Measurements from ENCODE around the gene ACP3. TPM values are rescaled to one million over a fixed set of nuclear protein-coding genes. Genes with fewer than 3 reads are reported as not detected.
"Not testable (repeated sequence)": the region's sequence is repeated elsewhere in the genome, so short reads cannot be mapped to it uniquely, and the experiment has no call there.

ACP3 gene
- total and polyA plus RNA-seq, 2 donors (not counting 1 experiment from before 2014, with no cell fraction given): 3.5 to 25.3 TPM

DNA sequence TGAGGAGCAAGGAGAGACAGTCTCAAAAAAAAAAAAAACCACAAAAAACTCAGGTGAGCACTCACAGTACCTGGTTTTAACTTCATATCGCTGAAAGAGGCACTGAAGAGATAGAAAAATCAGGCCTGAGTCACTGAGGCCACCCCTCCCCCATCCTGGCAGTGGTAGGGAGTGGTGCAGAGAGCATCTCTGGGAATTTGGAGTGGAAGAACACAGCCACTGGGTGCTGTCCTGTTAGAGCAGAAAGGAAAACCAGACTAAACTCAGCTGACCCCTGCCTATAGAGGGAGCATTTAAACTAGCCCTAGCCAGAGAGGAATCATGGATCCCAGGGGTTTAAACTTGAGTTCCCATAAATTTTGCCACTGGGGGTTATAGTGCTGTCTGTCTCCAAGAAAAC is 77.9 kb downstream of the ACP3 start:
- H3K4me1 ChIP-seq (ENCODE audit: control insufficient read depth, extremely low read depth, insufficient read depth, low read length): no peaks in the 10 kb centered on the region
- TF ChIP-seq, protein P1, sequence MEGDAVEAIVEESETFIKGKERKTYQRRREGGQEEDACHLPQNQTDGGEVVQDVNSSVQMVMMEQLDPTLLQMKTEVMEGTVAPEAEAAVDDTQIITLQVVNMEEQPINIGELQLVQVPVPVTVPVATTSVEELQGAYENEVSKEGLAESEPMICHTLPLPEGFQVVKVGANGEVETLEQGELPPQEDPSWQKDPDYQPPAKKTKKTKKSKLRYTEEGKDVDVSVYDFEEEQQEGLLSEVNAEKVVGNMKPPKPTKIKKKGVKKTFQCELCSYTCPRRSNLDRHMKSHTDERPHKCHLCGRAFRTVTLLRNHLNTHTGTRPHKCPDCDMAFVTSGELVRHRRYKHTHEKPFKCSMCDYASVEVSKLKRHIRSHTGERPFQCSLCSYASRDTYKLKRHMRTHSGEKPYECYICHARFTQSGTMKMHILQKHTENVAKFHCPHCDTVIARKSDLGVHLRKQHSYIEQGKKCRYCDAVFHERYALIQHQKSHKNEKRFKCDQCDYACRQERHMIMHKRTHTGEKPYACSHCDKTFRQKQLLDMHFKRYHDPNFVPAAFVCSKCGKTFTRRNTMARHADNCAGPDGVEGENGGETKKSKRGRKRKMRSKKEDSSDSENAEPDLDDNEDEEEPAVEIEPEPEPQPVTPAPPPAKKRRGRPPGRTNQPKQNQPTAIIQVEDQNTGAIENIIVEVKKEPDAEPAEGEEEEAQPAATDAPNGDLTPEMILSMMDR (conservative IDR thresholded peaks at IDR 0.05 in 1 of 2, IDR thresholded peaks at IDR 0.05 in 1 of 2; ENCODE audit: low read depth in 1 of 2, low read length in 2 of 2): no peak
- no peak for TF ChIP-seq EZH2 (IDR thresholded peaks at IDR 0.05; ENCODE audit: low read length, missing control alignments)
- H3K9me3 ChIP-seq (ENCODE audit: control insufficient read depth, insufficient read depth, low read depth, low read length): no peaks in the 10 kb centered on the region
- no peak for DNase-seq (ENCODE audit: low read depth in 2 of 2)
- no peaks in the 10 kb centered on the region for H4K20me1 ChIP-seq (ENCODE audit: control insufficient read depth, extremely low read depth, insufficient read depth, low read length)
- H2AFZ ChIP-seq (ENCODE audit: low read length): no peak overlapping the region
- H3K4me3 ChIP-seq (replicated peaks in 1 of 4; ENCODE audit: control extremely low read depth in 1 of 4, insufficient read depth in 1 of 4, low read depth in 3 of 4, low read length in 4 of 4): no peak overlapping the region
- no peak overlapping the region for H3K27ac ChIP-seq (ENCODE audit: insufficient read depth, low read length)
- no peaks in the 10 kb centered on the region for H3K27me3 ChIP-seq (ENCODE audit: control insufficient read depth, insufficient read depth, low read length)
- H3K79me2 ChIP-seq (ENCODE audit: control insufficient read depth, insufficient read depth, low read length): no peaks in the 10 kb centered on the region
- H3K36me3 ChIP-seq (ENCODE audit: control insufficient read depth, insufficient read depth, low read length): no peaks in the 10 kb centered on the region
- no peak overlapping the region for H3K9ac ChIP-seq (ENCODE audit: insufficient read depth, low read length)
- H3K4me2 ChIP-seq (ENCODE audit: extremely low read depth, insufficient read depth, low read length): no peak overlapping the region

DNA sequence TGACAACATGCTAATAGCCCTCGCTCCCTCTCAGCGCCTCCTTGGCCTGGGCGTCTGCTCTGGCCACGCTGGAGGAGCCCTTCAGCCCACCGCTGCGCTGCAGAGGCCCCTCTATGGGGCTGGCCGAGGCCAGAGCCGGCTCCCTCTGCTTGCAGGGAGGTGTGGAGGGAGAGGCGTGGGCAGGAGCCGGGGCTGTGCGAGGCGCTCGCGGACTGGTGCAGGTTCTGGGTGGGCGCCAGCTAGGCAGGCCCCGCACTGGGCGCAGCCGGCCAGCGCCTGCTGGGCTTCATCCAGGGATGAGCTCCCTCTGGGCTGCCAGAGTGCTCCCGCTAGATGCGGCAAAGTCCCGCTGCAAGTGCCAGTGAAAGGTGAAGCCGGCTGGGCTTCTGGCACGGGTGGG is 79.0 kb downstream of the ACP3 start:
- Histone ChIP-seq H3K4me2 (ENCODE audit: extremely low read depth, insufficient read depth, low read length) (no peak overlapping the region), H2AFZ (ENCODE audit: low read length) (no peak overlapping the region), H3K9me3 (ENCODE audit: control insufficient read depth, insufficient read depth, low read depth, low read length) (no peaks in the 10 kb centered on the region), H3K36me3 (ENCODE audit: control insufficient read depth, insufficient read depth, low read length) (no peaks in the 10 kb centered on the region), H4K20me1 (ENCODE audit: control insufficient read depth, extremely low read depth, insufficient read depth, low read length) (no peaks in the 10 kb centered on the region), H3K79me2 (ENCODE audit: control insufficient read depth, insufficient read depth, low read length) (no peaks in the 10 kb centered on the region), H3K27ac (ENCODE audit: insufficient read depth, low read length) (no peak overlapping the region), H3K4me3 (replicated peaks in 1 of 4; ENCODE audit: control extremely low read depth in 1 of 4, insufficient read depth in 1 of 4, low read depth in 3 of 4, low read length in 4 of 4) (no peak overlapping the region), H3K9ac (ENCODE audit: insufficient read depth, low read length) (no peak overlapping the region), H3K27me3 (ENCODE audit: control insufficient read depth, insufficient read depth, low read length) (no peaks in the 10 kb centered on the region), H3K4me1 (ENCODE audit: control insufficient read depth, extremely low read depth, insufficient read depth, low read length) (no peaks in the 10 kb centered on the region)
- DNase-seq (ENCODE audit: low read depth in 2 of 2): no peak
- TF ChIP-seq EZH2 (IDR thresholded peaks at IDR 0.05; ENCODE audit: low read length, missing control alignments): no peak

DNA sequence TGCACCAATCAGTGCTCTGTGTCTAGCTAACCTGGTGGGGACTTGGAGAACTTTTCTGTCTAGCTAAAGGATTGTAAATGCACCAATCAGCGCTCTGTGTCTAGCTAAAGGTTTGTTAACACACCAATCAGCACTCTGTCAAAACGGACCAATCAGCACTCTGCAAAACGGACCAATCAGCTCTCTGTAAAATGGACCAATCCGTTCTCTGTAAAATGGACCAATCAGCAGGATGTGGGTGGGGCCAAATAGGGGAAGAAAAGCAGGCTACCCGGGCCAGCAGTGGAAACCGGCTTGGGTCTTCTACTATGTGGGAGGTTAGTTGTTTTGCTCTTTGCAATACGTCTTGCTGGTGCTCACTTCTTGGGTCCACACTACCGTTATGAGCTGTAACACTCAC is 79.6 kb downstream of the ACP3 start:
- not testable (repeated sequence) for H3K4me3 ChIP-seq (replicated peaks in 1 of 4; ENCODE audit: control extremely low read depth in 1 of 4, insufficient read depth in 1 of 4, low read depth in 3 of 4, low read length in 4 of 4); H3K9me3 ChIP-seq (ENCODE audit: control insufficient read depth, insufficient read depth, low read depth, low read length); H3K36me3 ChIP-seq (ENCODE audit: control insufficient read depth, insufficient read depth, low read length); H2AFZ ChIP-seq (ENCODE audit: low read length); H3K9ac ChIP-seq (ENCODE audit: insufficient read depth, low read length); H3K27ac ChIP-seq (ENCODE audit: insufficient read depth, low read length); H3K79me2 ChIP-seq (ENCODE audit: control insufficient read depth, insufficient read depth, low read length); H4K20me1 ChIP-seq (ENCODE audit: control insufficient read depth, extremely low read depth, insufficient read depth, low read length); H3K4me1 ChIP-seq (ENCODE audit: control insufficient read depth, extremely low read depth, insufficient read depth, low read length); DNase-seq (ENCODE audit: low read depth in 2 of 2); H3K27me3 ChIP-seq (ENCODE audit: control insufficient read depth, insufficient read depth, low read length); H3K4me2 ChIP-seq (ENCODE audit: extremely low read depth, insufficient read depth, low read length)

DNA sequence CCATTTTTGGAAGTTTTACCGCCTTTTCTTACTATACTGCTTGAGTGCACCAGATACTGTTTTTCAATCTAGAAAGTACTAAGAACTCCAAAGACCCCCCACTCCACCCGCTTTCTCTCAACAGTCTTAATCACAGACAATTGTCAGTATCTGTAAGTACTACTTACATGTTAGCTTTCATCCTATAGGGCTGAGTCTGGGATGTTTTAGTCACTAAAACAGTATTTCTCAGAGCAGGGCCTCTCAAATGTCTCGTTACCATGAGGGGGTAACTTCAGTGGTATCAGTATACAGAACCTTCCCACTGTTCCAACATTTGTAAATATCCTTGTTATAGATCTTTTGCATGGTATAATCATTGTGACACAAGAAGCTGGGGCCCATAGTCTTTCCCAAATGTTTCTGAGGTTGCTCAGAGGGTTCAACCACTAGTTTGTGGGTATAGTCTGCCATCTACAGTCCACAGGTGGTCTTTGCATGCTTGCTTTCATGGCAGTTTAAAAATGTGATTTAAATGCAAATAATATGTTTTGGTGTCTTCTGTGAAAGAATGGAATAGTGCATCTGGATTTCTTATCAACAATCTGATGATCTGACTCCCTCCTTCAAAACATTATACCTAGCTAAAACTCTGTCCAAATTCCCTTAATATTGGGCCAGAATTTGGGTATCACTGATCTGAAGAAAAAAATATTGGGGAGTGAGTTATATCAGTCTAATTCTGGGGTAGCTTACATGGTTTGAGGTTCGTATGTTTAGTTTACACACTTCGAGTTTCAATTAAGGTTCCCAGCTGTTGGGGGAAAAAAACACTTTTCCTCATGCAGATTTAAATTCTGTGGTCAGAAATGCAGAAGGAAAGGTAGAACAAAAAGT is 82.1 kb downstream of the ACP3 start:
- H3K4me2 ChIP-seq (ENCODE audit: extremely low read depth, insufficient read depth, low read length): no peak overlapping the region
- H3K9me3 ChIP-seq (ENCODE audit: control insufficient read depth, insufficient read depth, low read depth, low read length): no peaks in the 10 kb centered on the region
- no peaks in the 10 kb centered on the region for H3K36me3 ChIP-seq (ENCODE audit: control insufficient read depth, insufficient read depth, low read length)
- H2AFZ ChIP-seq (ENCODE audit: low read length): no peak overlapping the region
- no peaks in the 10 kb centered on the region for H3K4me1 ChIP-seq (ENCODE audit: control insufficient read depth, extremely low read depth, insufficient read depth, low read length)
- no peaks in the 10 kb centered on the region for H4K20me1 ChIP-seq (ENCODE audit: control insufficient read depth, extremely low read depth, insufficient read depth, low read length)
- H3K4me3 ChIP-seq (replicated peaks in 1 of 4; ENCODE audit: control extremely low read depth in 1 of 4, insufficient read depth in 1 of 4, low read depth in 3 of 4, low read length in 4 of 4): no peak overlapping the region
- TF ChIP-seq, protein P1 (conservative IDR thresholded peaks at IDR 0.05 in 1 of 2, IDR thresholded peaks at IDR 0.05 in 1 of 2; ENCODE audit: low read depth in 1 of 2, low read length in 2 of 2): peak; percentile 93 to 95
- TF ChIP-seq EZH2 (IDR thresholded peaks at IDR 0.05; ENCODE audit: low read length, missing control alignments): no peak
- peak; percentile 50 to 80 for DNase-seq (ENCODE audit: low read depth in 2 of 2)
- H3K27me3 ChIP-seq (ENCODE audit: control insufficient read depth, insufficient read depth, low read length): no peaks in the 10 kb centered on the region
- no peak overlapping the region for H3K9ac ChIP-seq (ENCODE audit: insufficient read depth, low read length)
- no peaks in the 10 kb centered on the region for H3K79me2 ChIP-seq (ENCODE audit: control insufficient read depth, insufficient read depth, low read length)
- no peak overlapping the region for H3K27ac ChIP-seq (ENCODE audit: insufficient read depth, low read length)

All from fibroblast of lung (primary cell).